D721Med (cell line): ENCODE results near the gene BORCS5.

Source experiments
- DNase-seq: peaks from one replicate; pipeline ENCODE4 v3.0.0; 2011; ENCODE audit warnings: low spot score; ENCODE audit not compliant: insufficient read length
- FAIRE-seq: peaks from 2 replicates; lab custom pipeline; 2011; peaks lifted over from hg19 to GRCh38; lab: Jason Lieb, UNC
- TF ChIP-seq, protein P1 (sequence below): IDR thresholded peaks from 2 replicates; pipeline ENCODE4 v1.5.1; 2012; ENCODE audit warnings: mild to moderate bottlenecking, control low read depth; ENCODE audit not compliant: insufficient read depth; ENCODE audit errors: missing control alignments

Gene BORCS5

DNA sequence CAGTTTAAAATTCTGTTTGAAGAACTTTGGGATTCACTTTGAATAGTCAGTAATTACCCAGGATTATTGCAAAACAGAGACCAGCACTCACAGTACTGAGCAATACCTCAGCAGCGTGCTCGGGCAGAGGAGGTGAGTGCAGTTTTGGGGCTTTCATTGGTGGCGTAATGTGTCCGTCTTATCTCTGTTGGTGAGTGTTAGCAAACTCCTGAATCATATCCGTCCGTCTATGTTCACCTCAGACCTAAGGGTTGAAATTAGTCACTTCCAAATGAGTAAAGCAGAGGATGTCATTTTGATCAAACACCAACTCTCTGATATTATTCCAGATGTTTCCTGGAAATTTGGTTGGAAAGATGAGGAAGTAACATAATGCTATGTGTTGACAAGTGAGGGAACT, 82.8 kb downstream of the BORCS5 start:
- no peak for DNase-seq
- TF ChIP-seq, protein P1, sequence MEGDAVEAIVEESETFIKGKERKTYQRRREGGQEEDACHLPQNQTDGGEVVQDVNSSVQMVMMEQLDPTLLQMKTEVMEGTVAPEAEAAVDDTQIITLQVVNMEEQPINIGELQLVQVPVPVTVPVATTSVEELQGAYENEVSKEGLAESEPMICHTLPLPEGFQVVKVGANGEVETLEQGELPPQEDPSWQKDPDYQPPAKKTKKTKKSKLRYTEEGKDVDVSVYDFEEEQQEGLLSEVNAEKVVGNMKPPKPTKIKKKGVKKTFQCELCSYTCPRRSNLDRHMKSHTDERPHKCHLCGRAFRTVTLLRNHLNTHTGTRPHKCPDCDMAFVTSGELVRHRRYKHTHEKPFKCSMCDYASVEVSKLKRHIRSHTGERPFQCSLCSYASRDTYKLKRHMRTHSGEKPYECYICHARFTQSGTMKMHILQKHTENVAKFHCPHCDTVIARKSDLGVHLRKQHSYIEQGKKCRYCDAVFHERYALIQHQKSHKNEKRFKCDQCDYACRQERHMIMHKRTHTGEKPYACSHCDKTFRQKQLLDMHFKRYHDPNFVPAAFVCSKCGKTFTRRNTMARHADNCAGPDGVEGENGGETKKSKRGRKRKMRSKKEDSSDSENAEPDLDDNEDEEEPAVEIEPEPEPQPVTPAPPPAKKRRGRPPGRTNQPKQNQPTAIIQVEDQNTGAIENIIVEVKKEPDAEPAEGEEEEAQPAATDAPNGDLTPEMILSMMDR, result no peak

DNA sequence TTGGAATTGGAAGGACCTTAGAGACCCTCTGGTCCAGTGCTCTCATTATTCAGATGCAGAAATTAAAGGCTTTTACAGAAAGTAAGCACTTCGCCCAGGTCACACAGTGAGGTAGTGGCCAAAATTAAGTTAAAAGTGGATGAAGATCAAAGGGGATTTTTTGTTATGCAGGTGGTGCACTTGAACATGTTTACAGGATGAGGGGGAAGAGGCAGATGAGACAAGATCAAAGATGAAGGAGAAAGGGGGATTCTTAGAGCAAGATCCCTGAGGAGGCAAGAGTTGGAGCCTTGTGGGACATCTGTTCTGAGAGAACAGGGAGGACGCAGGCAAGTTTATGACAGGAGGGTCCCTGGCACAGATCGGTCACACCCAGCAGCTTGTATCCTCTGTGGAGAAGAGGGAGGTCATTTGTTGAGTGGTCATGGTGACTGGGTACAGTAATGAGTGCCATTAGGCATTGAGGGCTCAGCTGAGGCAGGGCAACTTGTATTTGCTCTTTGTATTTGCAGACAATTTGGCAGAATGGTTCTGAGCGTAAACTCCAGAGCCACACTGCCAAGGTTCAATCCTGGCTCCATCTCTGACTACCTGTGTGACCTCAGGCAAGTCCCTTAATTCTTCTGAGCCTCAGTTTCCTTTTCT, 84.0 kb downstream of the BORCS5 start:
- TF ChIP-seq, protein P1, result no peak
- DNase-seq, result no peak
- no peak for FAIRE-seq

More for the DNA sequence above, 82.8 kb downstream of the BORCS5 start:
- no peak for FAIRE-seq

DNA sequence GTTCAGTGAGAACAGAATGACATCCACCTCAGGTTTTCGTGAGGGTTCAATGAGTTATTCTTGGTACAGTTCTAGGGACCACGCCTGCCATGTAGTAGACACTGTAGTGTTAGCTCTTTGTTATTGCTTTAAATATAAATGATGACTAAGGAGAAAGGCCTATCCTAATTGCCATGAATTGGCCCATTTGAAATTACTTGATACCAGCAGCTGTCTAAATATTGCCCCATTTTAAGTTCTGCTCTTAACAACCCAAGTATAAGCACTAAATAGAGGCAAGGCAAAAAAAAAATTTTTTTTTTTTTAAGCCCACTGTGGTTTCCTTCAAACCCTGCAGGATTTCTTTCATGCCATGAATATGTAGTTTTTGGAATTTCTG, 84.5 kb downstream of the BORCS5 start:
- TF ChIP-seq, protein P1, result no peak
- no peak for DNase-seq
- no peak for FAIRE-seq

DNA sequence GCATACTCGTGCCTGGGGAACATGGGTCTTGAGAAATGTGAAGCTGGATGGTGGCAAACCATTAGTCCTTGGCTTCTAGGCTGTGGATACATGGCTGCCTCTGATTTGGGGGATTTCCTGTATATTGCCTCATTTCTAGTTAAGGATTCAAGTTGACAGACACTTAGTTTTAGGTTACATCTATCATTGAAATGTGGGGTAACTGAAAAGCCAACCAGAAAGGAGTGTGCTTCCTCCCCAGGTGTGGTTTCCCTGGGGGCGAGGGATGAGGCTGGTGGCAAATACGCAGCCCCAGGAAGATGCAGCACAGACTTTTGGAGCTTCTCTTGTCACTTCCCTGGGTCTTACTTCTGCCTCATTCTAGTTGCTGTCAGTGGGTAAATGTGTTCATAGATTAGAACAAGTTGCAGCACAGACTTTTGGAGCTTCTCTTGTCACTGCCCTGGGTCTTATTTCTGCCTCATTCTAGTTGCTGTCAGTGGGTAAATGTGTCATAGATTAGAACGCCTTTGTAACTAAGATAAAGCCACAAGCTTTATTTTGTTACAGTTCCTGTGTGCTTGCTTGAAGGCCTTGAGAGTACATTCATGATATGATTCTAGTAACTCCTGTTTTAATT, 85.1 kb downstream of the BORCS5 start:
- FAIRE-seq (no peak), DNase-seq (no peak)
- TF ChIP-seq, protein P1, result no peak

DNA sequence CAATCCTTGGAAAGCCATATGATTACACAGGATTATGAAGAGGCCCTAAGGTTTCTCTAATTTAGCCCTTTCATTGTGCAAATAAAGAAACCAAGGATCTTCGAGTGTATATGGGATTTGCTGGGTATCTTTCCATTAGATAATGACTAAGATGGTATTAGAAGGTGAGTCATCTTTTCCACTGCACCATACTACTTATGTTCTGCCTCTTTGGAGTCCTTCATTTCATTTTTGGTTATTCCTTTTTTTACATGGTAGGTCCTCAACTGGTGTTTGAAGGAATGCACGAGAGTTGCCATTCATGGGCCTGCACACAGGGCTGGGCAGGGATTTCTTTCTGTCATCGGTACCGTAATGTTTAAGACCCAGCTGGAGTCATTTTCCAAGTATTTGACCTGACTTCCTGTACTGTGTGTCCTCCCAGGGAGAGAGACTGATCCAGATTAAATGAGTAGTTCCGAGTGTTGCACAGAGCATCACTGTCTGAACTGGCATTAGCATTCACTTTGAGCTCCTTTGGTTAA, 85.7 kb downstream of the BORCS5 start:
- DNase-seq, result no peak
- FAIRE-seq, result no peak
- TF ChIP-seq, protein P1, result no peak

DNA sequence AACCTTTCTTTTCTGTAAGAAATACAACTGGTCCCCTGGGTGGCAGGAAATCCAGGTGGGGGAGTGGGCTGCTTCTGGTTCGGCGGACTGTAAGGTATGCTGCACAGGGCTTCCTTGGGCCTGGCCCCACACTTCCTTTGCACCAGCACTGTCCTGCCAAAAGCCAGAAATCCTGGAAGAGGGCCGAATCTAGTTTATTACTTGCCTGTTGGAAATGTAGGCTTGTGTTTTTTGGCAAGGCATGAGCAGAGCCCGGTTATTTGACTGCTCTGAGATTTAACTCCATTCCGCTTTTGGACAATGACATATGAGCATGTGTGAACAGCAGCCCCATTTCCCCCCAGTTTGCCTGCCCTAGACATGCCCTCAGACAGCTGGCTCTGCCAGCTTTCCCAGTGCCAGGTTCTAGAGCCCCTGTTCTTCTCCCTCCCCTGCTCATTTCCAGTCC, 86.6 kb downstream of the BORCS5 start:
- TF ChIP-seq, protein P1, result no peak
- DNase-seq, result no peak
- no peak for FAIRE-seq

DNA sequence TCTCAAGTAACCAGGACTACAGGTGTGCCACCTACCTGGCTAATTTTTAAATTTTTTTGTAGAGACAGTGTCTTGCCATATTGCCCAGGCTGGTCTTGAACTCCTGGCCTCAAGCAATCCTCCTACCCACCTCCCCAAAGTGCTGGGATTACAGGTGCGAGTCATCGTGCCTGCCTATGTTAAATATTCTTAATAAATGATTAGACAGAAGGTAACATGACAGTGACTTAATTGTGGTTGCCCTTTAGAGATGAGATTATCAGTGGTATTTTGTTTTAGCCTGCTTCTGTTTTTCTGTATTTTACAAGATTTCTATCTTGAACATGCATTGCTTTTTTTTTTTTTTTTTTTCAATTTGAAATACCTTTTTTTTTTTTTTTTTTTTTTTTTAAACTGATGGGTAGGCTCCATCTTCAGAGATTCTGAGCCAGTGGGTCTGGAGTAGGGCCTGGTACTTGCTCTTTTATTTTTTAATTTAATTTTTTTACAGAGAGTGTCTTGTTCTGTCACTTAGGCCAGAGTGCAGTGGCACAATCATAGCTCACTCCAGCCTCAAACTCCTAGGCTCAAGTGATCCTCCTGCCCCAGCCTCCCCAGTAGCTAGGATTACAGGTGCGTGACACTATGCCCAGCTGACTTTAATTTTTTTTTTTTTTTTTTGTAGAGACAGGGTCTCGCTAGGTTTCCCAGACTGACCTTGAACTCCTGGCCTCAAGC, 88.4 kb downstream of the BORCS5 start:
- no peak for FAIRE-seq
- no peak for DNase-seq
- TF ChIP-seq, protein P1, result no peak
